Tibial nerve (tissue), 4 donors: ENCODE results near the gene ADGRD1. TPM values are rescaled to one million over a fixed set of nuclear protein-coding genes. Genes with fewer than 3 reads are reported as not detected.

Experiments
- DNase-seq, 2 donors: peaks; one replicate each; pipeline ENCODE4 v3.0.0-alpha.2; 2019; ENCODE audit warnings: low spot score in 2 of 2
- H3K27ac ChIP-seq, 4 donors: fragments of 200-600 bp; sonication (generic) in 3 of 4; one replicate each; pipeline ENCODE4 v1.5.1; 2017 to 2019; ENCODE audit warnings: mild to moderate bottlenecking in 1 of 4
- H3K27me3 ChIP-seq, 2 donors: fragments of 200-600 bp; sonication (generic) in 1 of 2; one replicate each; pipeline versions ENCODE4 v1.5.1 to v1.6.0; 2017 to 2019
- H3K36me3 ChIP-seq, 3 donors: fragments of 200-600 bp; sonication (generic); one replicate each; pipeline ENCODE4 v1.5.1; 2018 to 2019
- H3K4me1 ChIP-seq, 4 donors: fragments of 200-600 bp; sonication (generic) in 3 of 4; one replicate each; pipeline ENCODE4 v1.5.1; 2017 to 2019
- H3K4me3 ChIP-seq, 4 donors: fragments of 200-600 bp; sonication (generic) in 3 of 4; one replicate each; pipeline ENCODE4 v1.5.1; 2017 to 2019; ENCODE audit warnings: mild to moderate bottlenecking in 1 of 4, moderate library complexity in 1 of 4
- H3K9me3 ChIP-seq, 4 donors: fragments of 200-600 bp; sonication (generic) in 3 of 4; one replicate each; pipeline ENCODE4 v1.5.1; 2017 to 2019
- EP300 ChIP-seq, 2 donors: sonication (generic); formaldehyde crosslinking; IDR thresholded peaks; one replicate each; pipeline ENCODE4 v1.6.1; 2017; ENCODE audit warnings: antibody characterized with exemption in 2 of 2, mild to moderate bottlenecking in 1 of 2
- POLR2A ChIP-seq, 2 donors: fragments of 450-650 bp; IDR thresholded peaks; one replicate each; pipeline ENCODE4 v1.6.1; 2017; ENCODE audit warnings: antibody characterized with exemption in 2 of 2, mild to moderate bottlenecking in 2 of 2, moderate library complexity in 2 of 2
- WGBS, 2 donors: methylation state at CpG; one replicate each; pipeline ENCODE4 v1.1.5; 2018; 5-methylcytosine and 5-hydroxymethylcytosine counted together
- total RNA-seq, 4 donors: library from RNA; depleted of rRNA; stranded (reverse); fragments of >200 nt; gene quantifications; one replicate each; pipeline ENCODE4 v1.1.0, GENCODE V29; 2016
- TF ChIP-seq, protein P1 (sequence below), 5 experiments: fragments of 200-600 bp in 3 of 5; fragments of 450-650 bp in 2 of 5; sonication (generic) in 3 of 5; IDR thresholded peaks; one replicate each; pipeline ENCODE4 v1.5.1; 2016 to 2019; ENCODE audit warnings: antibody characterized with exemption in 5 of 5, mild to moderate bottlenecking in 3 of 5, moderate library complexity in 2 of 5

Gene ADGRD1
- total RNA-seq, 4 donors from 2014 or later, result 99.0 to 179 (median 125) TPM

DNA sequence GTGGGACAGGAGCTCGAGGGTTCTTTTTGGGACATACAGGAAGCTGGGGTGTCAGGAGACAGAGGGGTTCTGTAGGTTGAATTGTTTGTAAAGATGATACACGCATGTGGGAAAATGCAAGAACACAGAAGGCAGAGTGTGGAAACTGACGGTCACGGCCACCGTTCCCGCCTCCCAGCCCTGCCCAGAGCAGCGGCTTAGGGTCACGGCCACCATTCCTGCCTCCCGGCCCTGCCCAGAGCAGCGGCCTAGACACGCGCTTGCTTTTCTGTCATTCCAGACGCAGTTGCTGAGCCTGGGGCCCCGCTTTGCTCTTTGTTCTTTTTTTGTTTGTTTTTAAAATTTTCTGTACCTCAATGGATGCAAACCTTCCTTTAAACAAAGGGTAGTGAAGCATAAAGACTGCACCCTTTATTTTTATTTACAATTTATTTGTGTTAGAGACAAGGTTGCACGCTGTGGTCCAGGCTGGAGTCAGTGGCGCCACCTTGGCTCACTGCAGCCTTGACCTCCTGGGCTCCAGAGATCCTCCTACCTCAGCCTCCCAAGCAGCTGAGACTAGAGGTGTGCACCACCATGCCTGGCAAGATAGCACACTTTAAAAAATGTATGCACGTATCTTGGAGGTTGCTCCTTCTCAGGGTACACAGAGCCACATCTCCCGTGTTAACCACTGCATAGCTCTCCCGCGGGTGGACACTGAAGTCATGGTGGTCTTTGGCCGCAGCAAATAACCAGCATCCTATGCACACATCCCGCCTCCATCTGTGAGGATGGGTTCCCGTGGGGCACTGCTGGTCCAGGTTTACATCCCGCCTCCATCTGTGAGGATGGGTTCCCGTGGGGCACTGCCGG, 142.3 kb downstream of the ADGRD1 start:
- H3K9me3 ChIP-seq, result no peaks in the 10 kb centered on the region
- 72 to 76% methylated on average over 26 of the region's 26 CpGs for WGBS, 2 donors
- H3K4me1 ChIP-seq, result peaks cover 0 to 30% (median 0%) of the 10 kb centered on the region in 4 donors
- TF ChIP-seq POLR2A (IDR thresholded peaks at IDR 0.05) (no peak), EP300 (IDR thresholded peaks at IDR 0.05) (no peak)
- TF ChIP-seq, protein P1, sequence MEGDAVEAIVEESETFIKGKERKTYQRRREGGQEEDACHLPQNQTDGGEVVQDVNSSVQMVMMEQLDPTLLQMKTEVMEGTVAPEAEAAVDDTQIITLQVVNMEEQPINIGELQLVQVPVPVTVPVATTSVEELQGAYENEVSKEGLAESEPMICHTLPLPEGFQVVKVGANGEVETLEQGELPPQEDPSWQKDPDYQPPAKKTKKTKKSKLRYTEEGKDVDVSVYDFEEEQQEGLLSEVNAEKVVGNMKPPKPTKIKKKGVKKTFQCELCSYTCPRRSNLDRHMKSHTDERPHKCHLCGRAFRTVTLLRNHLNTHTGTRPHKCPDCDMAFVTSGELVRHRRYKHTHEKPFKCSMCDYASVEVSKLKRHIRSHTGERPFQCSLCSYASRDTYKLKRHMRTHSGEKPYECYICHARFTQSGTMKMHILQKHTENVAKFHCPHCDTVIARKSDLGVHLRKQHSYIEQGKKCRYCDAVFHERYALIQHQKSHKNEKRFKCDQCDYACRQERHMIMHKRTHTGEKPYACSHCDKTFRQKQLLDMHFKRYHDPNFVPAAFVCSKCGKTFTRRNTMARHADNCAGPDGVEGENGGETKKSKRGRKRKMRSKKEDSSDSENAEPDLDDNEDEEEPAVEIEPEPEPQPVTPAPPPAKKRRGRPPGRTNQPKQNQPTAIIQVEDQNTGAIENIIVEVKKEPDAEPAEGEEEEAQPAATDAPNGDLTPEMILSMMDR (IDR thresholded peaks at IDR 0.05), result no peak
- H3K27me3 ChIP-seq, result no peaks in the 10 kb centered on the region
- no peak overlapping the region for H3K4me3 ChIP-seq
- DNase-seq, result peak in 1 of 2 donors; percentile 9
- H3K36me3 ChIP-seq, result peaks cover 0 to 11% (median 0%) of the 10 kb centered on the region in 3 donors
- H3K27ac ChIP-seq, result peak overlapping the region in 1 of 4 donors; percentile 34

DNA sequence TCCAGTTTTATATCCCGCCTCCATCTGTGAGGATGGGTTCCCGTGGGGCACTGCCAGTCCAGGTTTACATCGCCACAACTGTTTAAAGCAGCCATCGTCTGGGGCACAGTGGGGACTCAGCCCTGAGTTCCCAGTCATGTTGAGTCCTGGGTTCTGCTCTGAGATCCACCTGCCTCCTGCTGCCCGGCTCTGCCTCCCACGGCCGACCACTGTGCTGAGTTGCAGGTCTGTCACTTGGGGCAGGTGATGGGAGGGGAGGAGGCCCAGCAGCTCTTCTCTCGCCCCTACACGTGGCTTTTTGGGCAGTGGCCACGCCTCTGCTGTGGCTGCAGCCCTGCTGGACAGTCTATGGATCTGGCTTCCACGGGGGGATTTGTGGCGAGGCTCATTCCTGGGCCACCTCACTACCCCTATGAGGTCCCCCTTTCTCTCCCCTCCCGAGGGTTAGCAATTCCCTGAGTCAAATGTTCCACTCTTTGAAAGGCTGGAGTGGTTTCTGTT, 143.0 kb downstream of the ADGRD1 start:
- WGBS, 2 donors, result 77 to 83% methylated on average over 11 to 13 of the region's 13 CpGs
- no peak for TF ChIP-seq EP300 (IDR thresholded peaks at IDR 0.05)
- TF ChIP-seq POLR2A (IDR thresholded peaks at IDR 0.05), result no peak
- H3K27ac ChIP-seq, result peak overlapping the region in 1 of 4 donors; percentile 34
- peak in 1 of 2 donors; percentile 5 for DNase-seq
- no peaks in the 10 kb centered on the region for H3K27me3 ChIP-seq
- H3K9me3 ChIP-seq, result no peaks in the 10 kb centered on the region
- peaks cover 0 to 30% (median 0%) of the 10 kb centered on the region in 4 donors for H3K4me1 ChIP-seq
- H3K4me3 ChIP-seq, result no peak overlapping the region
- H3K36me3 ChIP-seq, result peaks cover 0 to 11% (median 0%) of the 10 kb centered on the region in 3 donors

DNA sequence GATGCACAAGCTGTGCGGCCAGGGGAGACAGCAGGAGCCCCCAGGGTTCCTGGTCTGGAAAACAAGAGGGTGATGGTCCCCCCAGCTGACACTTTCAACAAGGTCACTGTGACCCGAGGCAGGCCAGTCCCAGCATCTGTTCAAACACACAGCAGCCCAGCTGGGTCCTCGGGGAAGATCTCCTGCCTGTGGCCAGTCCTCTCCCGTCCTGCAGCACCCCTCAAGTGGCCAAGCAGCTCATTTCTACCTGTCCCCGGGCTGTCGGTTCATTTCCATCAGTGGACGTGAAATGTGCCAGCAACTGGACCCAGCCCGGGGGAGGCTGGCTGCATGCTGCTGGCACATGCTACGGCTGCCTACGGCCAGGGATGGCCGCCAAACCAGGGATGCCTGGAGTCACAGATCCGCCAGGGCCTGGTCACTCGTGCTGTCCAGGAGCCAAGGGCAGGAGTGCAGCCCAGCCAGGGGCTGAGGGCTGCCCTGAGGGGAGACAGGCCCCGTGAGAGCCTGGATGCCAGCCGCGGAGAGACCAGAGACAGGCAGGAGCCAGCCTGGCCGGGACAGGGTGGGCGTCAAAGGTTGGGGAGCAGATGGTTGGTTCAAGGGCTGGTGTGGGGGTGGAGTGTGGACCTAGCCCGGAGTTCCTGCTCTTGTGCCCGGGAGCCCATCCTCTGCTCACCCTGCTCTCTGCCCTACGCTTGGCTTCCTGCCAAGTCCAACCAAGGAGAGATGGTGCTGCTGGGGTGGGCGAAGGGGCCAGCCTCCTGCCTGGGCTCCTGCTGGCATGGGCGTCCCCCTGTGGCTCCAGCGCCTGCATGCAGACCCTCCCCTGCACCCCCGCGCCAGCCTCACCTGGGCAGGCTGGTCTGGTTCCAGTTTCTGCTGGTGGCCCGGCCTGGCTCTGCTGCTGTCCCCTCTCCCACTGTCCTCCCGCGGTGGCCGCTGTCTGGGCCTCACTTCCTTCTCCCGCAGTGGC, 143.8 kb downstream of the ADGRD1 start:
- TF ChIP-seq, protein P1 (IDR thresholded peaks at IDR 0.05), result no peak
- TF ChIP-seq POLR2A (IDR thresholded peaks at IDR 0.05) (no peak), EP300 (IDR thresholded peaks at IDR 0.05) (no peak)
- no peaks in the 10 kb centered on the region for H3K27me3 ChIP-seq
- H3K27ac ChIP-seq, result peak overlapping the region in 1 of 4 donors; percentile 34
- no peak overlapping the region for H3K4me3 ChIP-seq
- H3K4me1 ChIP-seq, result peaks cover 0 to 32% (median 0%) of the 10 kb centered on the region in 4 donors
- DNase-seq, result peak in 1 of 2 donors; percentile 12
- H3K36me3 ChIP-seq, result peaks cover 0 to 11% (median 0%) of the 10 kb centered on the region in 3 donors
- WGBS, 2 donors, result 60 to 67% methylated on average over 15 to 22 of the region's 31 CpGs
- no peaks in the 10 kb centered on the region for H3K9me3 ChIP-seq

DNA sequence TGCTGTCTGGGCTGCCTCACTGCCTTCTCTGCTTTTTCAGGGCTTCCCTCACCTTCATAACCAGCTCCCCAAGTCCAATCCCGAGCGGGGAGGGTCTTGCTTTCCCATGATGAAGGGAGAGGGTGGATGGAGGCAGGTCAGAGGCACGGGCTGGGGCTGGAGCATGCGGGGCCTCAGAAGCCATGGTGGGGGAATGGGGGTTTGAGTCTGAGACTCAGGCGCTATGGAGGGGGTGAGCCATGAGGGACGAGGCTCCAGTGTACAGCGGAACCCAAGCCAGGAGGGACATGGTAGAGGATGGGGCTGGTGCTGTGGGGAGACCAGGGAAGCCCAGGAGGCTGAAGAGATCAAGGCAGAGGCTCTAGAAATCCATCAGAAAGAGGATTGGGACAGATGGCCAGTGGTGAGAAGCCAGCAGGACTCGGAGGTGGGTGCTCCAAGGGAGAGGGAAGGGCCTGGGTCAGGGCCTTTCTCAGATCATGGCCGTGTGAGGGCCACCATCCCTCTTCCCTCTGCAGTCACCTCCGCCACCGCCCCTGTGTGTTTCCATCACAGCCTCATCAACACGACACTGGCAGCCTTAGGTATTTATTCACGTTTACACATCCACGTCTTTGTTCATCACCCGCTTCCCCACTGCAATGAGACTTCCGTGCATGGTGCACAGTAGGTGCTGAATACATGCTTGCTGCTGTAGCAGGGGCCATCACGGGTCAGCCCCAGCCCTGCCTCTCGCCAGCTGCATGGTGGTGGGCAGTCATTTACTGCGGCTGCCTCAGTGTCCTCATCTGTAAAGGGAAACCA, 144.7 kb downstream of the ADGRD1 start:
- no peaks in the 10 kb centered on the region for H3K27me3 ChIP-seq
- H3K36me3 ChIP-seq, result peaks cover 0 to 11% (median 0%) of the 10 kb centered on the region in 3 donors
- no peaks in the 10 kb centered on the region for H3K9me3 ChIP-seq
- no peak for TF ChIP-seq POLR2A (IDR thresholded peaks at IDR 0.05)
- TF ChIP-seq EP300 (IDR thresholded peaks at IDR 0.05), result no peak
- TF ChIP-seq, protein P1 (IDR thresholded peaks at IDR 0.05), result no peak
- peak in 1 of 2 donors; percentile 7 for DNase-seq
- H3K27ac ChIP-seq, result no peak overlapping the region
- 87 to 90% methylated on average over 19 of the region's 19 CpGs for WGBS, 2 donors
- H3K4me3 ChIP-seq, result no peak overlapping the region
- peaks cover 0 to 32% (median 0%) of the 10 kb centered on the region in 4 donors for H3K4me1 ChIP-seq
